ENCODE results near the gene RBM26.
A peak's percentile ranks its signal among the peaks of the same experiment; 100 is the strongest.

The RBM26 gene

DNA sequence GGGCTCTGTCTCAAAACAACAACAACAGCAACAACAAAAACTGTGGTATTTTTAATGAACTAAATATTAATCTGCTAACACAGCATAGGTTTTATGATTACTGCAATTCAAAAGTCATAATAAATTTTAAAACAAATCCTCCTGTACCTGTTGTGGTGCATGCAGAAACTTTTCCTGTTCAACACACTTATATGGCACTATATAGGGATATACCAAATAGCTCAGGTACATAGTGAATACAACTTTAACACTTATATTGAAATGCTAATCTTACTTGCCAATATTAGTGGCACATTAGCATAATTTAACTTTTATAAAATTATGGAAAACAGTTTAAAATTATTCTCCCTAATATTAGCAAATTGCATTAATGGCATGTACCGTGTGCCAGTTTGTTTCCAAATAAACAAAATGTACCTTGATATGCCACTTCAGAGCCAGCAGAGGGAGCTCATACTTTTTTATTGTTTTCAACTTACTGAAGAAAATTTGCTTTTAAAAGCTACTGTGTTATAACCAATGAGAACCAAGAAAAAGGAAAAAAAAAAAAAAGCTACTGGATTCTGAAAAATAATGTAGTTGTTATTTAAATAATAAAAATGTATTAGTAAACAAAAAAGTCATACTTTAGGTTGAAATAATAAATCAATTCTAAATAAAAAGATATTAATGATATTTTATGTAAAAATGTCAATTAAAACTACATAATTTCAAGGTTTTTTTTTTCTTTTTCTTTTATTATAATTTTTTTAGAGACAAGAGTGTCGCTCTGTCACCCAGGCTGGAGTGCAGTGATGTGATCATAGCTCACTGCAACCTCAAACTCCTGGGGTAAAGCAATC is 18.0 kb upstream of the RBM26 start:
- peak in 1 of 2 donors; percentile 40 for DNase-seq

DNA sequence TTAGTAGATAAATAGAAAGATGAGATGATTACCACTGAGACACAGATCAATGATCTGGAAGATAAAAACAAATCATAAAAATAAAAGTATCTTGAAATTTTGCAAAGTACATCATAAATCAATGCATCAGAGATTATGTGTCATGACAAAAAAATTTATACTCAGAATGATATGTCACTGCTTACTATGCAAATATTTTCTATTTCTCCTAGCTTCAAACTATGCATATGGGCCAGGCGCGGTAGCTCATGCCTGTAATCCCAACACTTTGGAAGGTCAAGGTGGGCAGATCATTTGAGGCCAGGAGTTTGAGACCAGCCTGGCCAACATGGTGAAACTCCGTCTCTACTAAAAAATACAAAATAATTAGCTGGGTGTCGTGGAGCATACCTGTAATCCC is 17.3 kb upstream of the RBM26 start:
- no peak for DNase-seq

DNA sequence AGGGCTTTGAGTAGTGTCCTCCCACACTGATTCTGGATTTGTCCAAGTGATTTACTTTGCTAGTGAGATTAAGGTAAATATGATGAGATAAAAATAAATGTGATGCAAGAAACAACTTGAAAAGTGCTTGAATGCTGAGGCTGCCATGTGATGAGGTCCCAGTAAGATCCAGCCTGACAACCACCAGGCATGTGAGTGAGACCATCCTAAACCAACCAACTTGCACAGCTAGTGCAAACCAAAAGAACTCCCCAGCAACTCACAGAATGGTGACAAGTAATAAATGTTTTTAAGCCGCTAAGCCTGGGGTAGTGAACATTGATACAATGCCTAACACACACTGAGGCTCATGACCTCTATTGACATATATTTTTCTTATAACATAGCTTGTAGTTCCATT is 13.3 kb upstream of the RBM26 start:
- no peak for DNase-seq

- no peak for DNase-seq
Observed at GRCh38 chr13:79417741-79418140, 11.7 kb upstream of the RBM26 start.

DNA sequence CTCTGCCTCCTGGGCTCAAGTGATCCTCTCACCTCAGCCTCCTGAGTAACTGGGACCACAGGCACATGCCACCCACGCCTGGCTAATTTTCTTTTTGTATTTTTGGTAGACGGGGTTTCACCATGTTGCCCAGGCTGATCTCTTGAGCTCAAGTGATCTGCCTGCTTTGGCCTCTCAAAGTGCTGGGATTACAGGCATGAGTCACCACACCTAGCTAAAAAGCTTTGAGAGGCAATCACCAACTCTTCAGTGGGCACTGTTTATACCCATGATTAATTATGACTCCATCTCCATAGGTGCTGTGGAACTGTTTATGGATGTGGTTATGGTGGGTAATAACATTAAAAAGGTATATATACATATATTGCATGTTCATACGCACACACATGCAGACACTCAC is 7.5 kb upstream of the RBM26 start:
- no peak for DNase-seq

DNA sequence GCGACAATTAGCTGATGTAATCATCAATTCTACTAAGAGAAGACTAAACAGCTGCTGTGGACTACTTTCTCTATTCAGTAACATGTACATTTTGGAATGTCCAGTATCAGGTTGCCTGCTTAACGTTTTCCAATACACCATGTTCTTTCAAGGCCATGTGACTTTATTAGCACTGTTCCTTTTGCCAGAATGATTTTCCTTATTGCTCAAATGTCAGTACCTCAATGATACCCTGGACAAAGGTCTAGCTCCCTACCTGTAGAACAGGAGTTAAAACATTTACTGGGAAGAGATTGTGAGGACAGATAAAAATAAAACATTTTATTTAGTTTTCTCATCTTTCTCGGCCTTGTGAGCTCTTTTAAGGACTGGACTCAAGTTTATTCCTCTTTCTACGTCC is 3.8 kb upstream of the RBM26 start:
- no peak for DNase-seq

- DNase-seq, result no peak
Observed at GRCh38 chr13:79407349-79407979, 1.4 kb upstream of the RBM26 start.

GRCh38 chr13:79406597-79406908 is 498 bp upstream of the RBM26 start:
- DNase-seq, result no peak

GRCh38 chr13:79405501-79405830 is 589 bp downstream of the RBM26 start:
- DNase-seq, result no peak

GRCh38 chr13:79404985-79405384 is 1.1 kb downstream of the RBM26 start:
- no peak for DNase-seq

- no peak for DNase-seq
Observed at GRCh38 chr13:79404361-79404760, 1.7 kb downstream of the RBM26 start.

GRCh38 chr13:79403113-79403512 is 2.9 kb downstream of the RBM26 start:
- no peak for DNase-seq

GRCh38 chr13:79402679-79403078 is 3.4 kb downstream of the RBM26 start:
- DNase-seq, result no peak

- DNase-seq, result no peak
Observed at GRCh38 chr13:79402074-79402635, 3.9 kb downstream of the RBM26 start.

- DNase-seq, result no peak
Observed at GRCh38 chr13:79401259-79402070, 4.6 kb downstream of the RBM26 start.

- DNase-seq, result no peak
Observed at GRCh38 chr13:79398915-79399314, 7.1 kb downstream of the RBM26 start.

GRCh38 chr13:79398127-79398526 is 7.9 kb downstream of the RBM26 start:
- no peak for DNase-seq

- no peak for DNase-seq
Observed at GRCh38 chr13:79395881-79396280, 10.2 kb downstream of the RBM26 start.

GRCh38 chr13:79393564-79394249 is 12.3 kb downstream of the RBM26 start:
- DNase-seq, result no peak

DNA sequence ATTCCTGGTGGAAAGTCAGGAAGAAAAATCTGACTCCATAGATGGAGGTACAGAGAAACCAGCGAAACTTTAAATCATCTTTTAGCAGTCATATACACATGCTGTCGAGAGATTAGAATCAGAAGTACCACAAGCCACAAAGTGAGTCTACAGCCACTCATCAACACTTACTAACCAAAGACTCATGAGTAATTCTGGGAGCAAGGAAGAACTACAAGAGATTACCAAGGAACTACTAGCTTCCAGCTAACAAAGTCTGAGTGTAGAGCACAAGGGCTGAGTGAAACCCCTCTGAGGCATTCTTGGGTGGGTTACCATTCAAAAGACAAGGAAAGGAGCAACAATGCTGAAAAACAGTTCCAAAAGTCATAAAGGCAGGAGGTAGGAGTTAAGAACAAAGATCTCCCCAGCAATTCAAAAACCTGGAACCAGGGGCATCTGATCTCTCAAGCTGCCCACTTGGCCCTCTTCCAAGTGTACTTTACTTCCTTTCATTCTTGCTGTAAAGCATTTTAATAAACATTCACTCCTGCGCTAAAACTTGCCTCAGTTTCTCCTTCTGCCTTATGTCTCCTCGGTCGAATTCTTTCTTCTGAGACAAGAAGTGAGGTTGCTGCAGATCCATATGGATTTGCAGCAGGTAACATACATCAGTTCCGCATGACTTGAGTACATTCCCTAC is 13.0 kb downstream of the RBM26 start:
- DNase-seq, result peak in 1 of 2 donors; percentile 62

GRCh38 chr13:79389026-79389425 is 17.0 kb downstream of the RBM26 start:
- peak in 1 of 2 donors; percentile 51 for DNase-seq

DNA sequence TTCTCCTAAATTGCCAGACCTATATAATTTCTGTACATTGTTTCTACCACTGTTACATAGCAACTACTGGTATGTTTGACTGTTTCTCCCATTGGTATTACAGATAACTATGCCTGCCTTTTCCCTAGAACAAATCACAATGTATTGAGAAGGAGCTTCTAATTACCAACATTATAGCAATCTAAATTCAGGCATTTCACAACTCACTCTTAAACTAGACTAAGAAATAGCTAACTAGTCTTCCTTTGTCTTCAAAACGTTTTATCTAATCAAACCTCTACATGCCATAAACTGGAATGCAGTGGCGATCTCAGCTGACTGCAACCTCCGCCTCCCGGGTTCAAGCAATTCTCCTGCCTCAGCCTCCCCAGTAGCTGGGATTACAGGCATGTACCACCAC is 18.2 kb downstream of the RBM26 start:
- no peak for DNase-seq

Measured in bone marrow (tissue), 2 donors.